Esophagus (tissue), 2 donors: ENCODE results near the gene BRK1. TPM values are rescaled to one million over a fixed set of nuclear protein-coding genes. Genes with fewer than 3 reads are reported as not detected.
A peak's percentile ranks its signal among the peaks of the same experiment; 100 is the strongest.
"Not testable (repeated sequence)": the region's sequence is repeated elsewhere in the genome, so short reads cannot be mapped to it uniquely, and the experiment has no call there.

Experiments used
- H3K27ac ChIP-seq, 2 donors: one replicate each; pipeline ENCODE4 v1.5.1; 2013; ENCODE audit warnings: low read depth in 2 of 2, mild to moderate bottlenecking in 2 of 2, inconsistent platforms in 1 of 2, low read length in 1 of 2, moderate library complexity in 1 of 2
- H3K27me3 ChIP-seq, 2 donors: one replicate each; pipeline ENCODE4 v1.6.1; 2013; ENCODE audit warnings: low read length in 2 of 2, control low read depth in 1 of 2, mild to moderate bottlenecking in 1 of 2; ENCODE audit not compliant: insufficient read depth in 2 of 2, control insufficient read depth in 1 of 2
- H3K36me3 ChIP-seq, 2 donors: one replicate each; pipeline ENCODE4 v1.6.1; 2013; ENCODE audit warnings: low read length in 1 of 2; ENCODE audit not compliant: control insufficient read depth in 2 of 2, insufficient read depth in 2 of 2
- H3K4me1 ChIP-seq, 2 donors: one replicate each; pipeline ENCODE4 v1.6.1; 2013; ENCODE audit warnings: low read length in 1 of 2; ENCODE audit not compliant: control insufficient read depth in 2 of 2, insufficient read depth in 2 of 2
- H3K4me3 ChIP-seq, 2 donors: one replicate each; pipeline ENCODE4 v1.5.1; 2013; ENCODE audit warnings: low read length in 2 of 2, mild to moderate bottlenecking in 2 of 2, low read depth in 1 of 2, moderate library complexity in 1 of 2
- H3K9me3 ChIP-seq, 2 donors: one replicate each; pipeline ENCODE4 v1.6.1; 2013; ENCODE audit warnings: mild to moderate bottlenecking in 2 of 2, low read depth in 1 of 2, low read length in 1 of 2, moderate library complexity in 1 of 2; ENCODE audit not compliant: control insufficient read depth in 2 of 2, insufficient read depth in 1 of 2
- WGBS, 2 donors: extraction: QIAGEN DNeasy Blood & Tissue Kit; methylation state at CpG; one replicate each; pipeline ENCODE4 v1.1.7; 2013; 5-methylcytosine and 5-hydroxymethylcytosine counted together
- polyA plus RNA-seq, 2 donors: library from polyadenylated mRNA; stranded (reverse); fragments of 200-250 nt; gene quantifications; one replicate each; pipeline ENCODE4 v1.2.3, GENCODE V29; 2013
- donor health status: healthy with polysubstance abuse.
- donor health status: Bipolar disorder and iron deficiency.

BRK1 gene
- polyA plus RNA-seq, 2 donors, result 79.2 to 148 TPM

DNA sequence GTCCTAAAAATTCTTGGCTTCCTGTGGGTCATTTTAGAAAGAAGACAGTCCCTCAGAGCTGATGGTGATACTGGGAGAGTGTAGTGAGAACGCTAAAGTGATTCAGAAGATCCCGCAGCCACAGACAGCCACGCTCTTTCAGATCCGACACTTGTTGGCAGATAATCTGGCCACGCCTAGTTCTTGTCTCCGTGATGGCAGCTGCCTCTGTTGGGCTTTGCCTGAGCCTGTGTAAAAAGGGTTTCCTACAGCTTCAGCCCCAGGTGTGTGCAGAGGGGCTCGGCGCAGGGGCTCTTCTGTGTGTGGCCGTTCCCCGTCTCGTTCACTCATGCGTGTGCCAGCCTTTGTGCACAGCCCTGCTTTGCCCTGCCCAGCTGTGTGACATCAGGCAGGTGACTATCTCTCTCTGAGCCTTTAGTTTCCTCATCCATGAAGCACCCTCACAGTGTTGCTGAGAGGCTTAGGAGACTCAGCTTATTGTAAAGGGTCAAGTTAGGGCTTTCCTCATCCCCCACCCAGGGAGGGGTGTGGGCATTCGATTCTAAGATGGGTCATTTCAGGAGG lies 55.5 kb downstream of the BRK1 start:
- no peaks in the 10 kb centered on the region for H3K4me1 ChIP-seq
- peak overlapping the region in 1 of 2 donors; percentile 73 for H3K27ac ChIP-seq
- peaks cover 0 to 2% of the 10 kb centered on the region in 2 donors for H3K9me3 ChIP-seq
- no peaks in the 10 kb centered on the region for H3K27me3 ChIP-seq
- no peaks in the 10 kb centered on the region for H3K36me3 ChIP-seq
- 52 to 62% methylated on average over 13 of the region's 13 CpGs for WGBS, 2 donors
- H3K4me3 ChIP-seq, result no peak overlapping the region

- Histone ChIP-seq H3K4me3 (no peak overlapping the region), H3K27ac (peak overlapping the region in 1 of 2 donors; percentile 42), H3K9me3 (peaks cover 0 to 2% of the 10 kb centered on the region in 2 donors), H3K4me1 (peaks cover 0 to 2% of the 10 kb centered on the region in 2 donors), H3K27me3 (no peaks in the 10 kb centered on the region), H3K36me3 (peaks cover 0 to 3% of the 10 kb centered on the region in 2 donors)
- 82 to 87% methylated on average over 10 of the region's 10 CpGs for WGBS, 2 donors
These were observed 57.8 kb downstream of the BRK1 start for GRCh38 chr3:10173095-10173925.

- WGBS, 2 donors, result 50 to 54% methylated on average over 6 of the region's 6 CpGs
- H3K36me3 ChIP-seq, result peaks cover 0 to 5% of the 10 kb centered on the region in 2 donors
- peak overlapping the region in 1 of 2 donors; percentile 45 for H3K27ac ChIP-seq
- no peak overlapping the region for H3K4me3 ChIP-seq
- H3K4me1 ChIP-seq, result peaks cover 0 to 2% of the 10 kb centered on the region in 2 donors
- H3K27me3 ChIP-seq, result no peaks in the 10 kb centered on the region
- no peaks in the 10 kb centered on the region for H3K9me3 ChIP-seq
These were observed 58.5 kb downstream of the BRK1 start for GRCh38 chr3:10173926-10174435.

DNA sequence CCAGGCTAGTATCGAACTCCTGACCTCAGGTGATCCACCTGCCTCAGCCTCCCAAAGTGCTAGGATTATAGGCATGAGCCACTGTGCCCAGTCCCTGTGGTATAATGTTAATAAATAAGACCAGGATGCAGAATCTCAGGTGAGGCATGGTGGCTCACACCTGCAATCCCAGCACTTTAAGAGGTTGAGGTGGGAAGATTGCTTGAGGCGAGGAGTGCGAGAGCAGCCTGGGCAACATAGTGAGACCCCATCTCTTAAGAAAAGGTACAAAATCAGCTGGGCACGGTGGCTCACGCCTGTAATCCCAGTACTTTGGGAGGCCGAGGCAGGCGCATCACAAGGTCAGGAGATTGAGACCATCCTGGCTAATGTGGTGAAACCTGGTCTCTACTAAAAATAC lies 59.9 kb downstream of the BRK1 start:
- not testable (repeated sequence) for H3K36me3 ChIP-seq, H3K9me3 ChIP-seq, H3K27ac ChIP-seq, H3K27me3 ChIP-seq, H3K4me3 ChIP-seq, H3K4me1 ChIP-seq
- WGBS, 2 donors, result 98 to 99% methylated on average over 7 of the region's 7 CpGs

DNA sequence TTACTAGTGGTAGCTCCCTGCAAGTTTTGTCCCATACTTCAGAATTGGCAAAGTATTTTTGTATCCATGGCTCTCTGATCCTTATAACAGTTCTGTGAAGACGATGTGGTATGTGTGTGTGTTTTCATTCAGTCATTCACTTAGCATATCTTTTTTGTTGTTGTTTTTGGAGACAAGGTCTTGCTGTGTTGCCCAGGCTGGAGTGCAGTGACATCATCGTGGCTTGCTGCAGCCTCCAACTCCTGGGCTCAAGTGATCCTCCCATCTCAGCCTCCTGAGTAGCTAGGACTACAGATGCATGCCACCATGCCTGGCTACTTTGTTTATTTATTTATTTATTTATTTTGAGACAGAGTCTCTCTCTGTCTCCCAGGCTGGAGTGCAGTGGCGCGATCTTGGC lies 60.7 kb downstream of the BRK1 start:
- H3K9me3 ChIP-seq, H3K27me3 ChIP-seq, H3K4me1 ChIP-seq, H3K27ac ChIP-seq, H3K4me3 ChIP-seq: not testable (repeated sequence)
- peaks cover 0 to 16% of the 10 kb centered on the region in 2 donors for H3K36me3 ChIP-seq
- WGBS, 2 donors, result 93 to 96% methylated on average over 4 of the region's 4 CpGs

Other genes starting within 250 kb of the BRK1 start
- under 1 TPM; 0.18 to 0.53 TPM for gene CIDEC, start 235.4 kb upstream of the BRK1 start, polyA plus RNA-seq
- 10 to 100 TPM; 20.6 to 25.8 TPM for gene JAGN1, start 225.1 kb upstream of the BRK1 start, polyA plus RNA-seq
- gene IL17RE, start 212.8 kb upstream of the BRK1 start, polyA plus RNA-seq, result 10 to 100 TPM in 1 of 2 donors, 1 to 10 TPM in 1; 9.2 to 24.9 TPM
- 10 to 100 TPM; 37.0 to 52.7 TPM for gene IL17RC, start 198.6 kb upstream of the BRK1 start, polyA plus RNA-seq
- 10 to 100 TPM; 12.1 to 24.2 TPM for gene CRELD1, start 181.8 kb upstream of the BRK1 start, polyA plus RNA-seq
- 1 to 10 TPM; 1.0 to 2.0 TPM for gene PRRT3, start 163.3 kb upstream of the BRK1 start, polyA plus RNA-seq
- gene EMC3, start 128.8 kb upstream of the BRK1 start, polyA plus RNA-seq, result 100 to 1,000 TPM in 1 of 2 donors, 10 to 100 TPM in 1; 44.7 to 100 TPM
- 1 to 10 TPM; 5.1 to 6.5 TPM for gene FANCD2, start 89.2 kb upstream of the BRK1 start, polyA plus RNA-seq
- under 1 TPM in 1 of 2 donors, not detected in 1; 0.22 TPM for gene FANCD2OS, start 7.4 kb upstream of the BRK1 start, polyA plus RNA-seq
- gene VHL, start 26.1 kb downstream of the BRK1 start, polyA plus RNA-seq, result 10 to 100 TPM; 16.3 to 29.0 TPM
- 1 to 10 TPM; 6.1 to 7.1 TPM for gene IRAK2, start 49.2 kb downstream of the BRK1 start, polyA plus RNA-seq
- 10 to 100 TPM; 10.9 to 15.0 TPM for gene TATDN2, start 132.8 kb downstream of the BRK1 start, polyA plus RNA-seq
- gene GHRL, start 177.3 kb downstream of the BRK1 start, polyA plus RNA-seq, result under 1 TPM; 0.22 to 0.63 TPM
- 100 to 1,000 TPM in 1 of 2 donors, 10 to 100 TPM in 1; 51.0 to 108 TPM for gene SEC13, start 205.4 kb downstream of the BRK1 start, polyA plus RNA-seq